ENCODE results near the gene ZNF175. TPM values are rescaled to one million over a fixed set of nuclear protein-coding genes. Genes with fewer than 3 reads are reported as not detected.

The ZNF175 gene
- total and polyA plus RNA-seq, 3 donors from 2014 or later, result 11.0 to 12.3 (median 12.1) TPM

GRCh38 chr19:51576850-51577249 lies 5.8 kb downstream of the ZNF175 start:
- H3K27ac ChIP-seq, result no peak overlapping the region
- no peaks in the 10 kb centered on the region for H3K27me3 ChIP-seq
- H3K36me3 ChIP-seq (ENCODE audit: low read depth, missing control alignments), result no peaks in the 10 kb centered on the region
- intact Hi-C loops (cut with DNase I; ENCODE audit: low total_unique reads), result no loop called here
- 87 to 92% methylated on average over 6 of the region's 6 CpGs for WGBS, 2 donors
- H3K9me3 ChIP-seq, result no peaks in the 10 kb centered on the region
- no peak for DNase-seq
- peaks cover 6% of the 10 kb centered on the region for H3K4me1 ChIP-seq
- TF ChIP-seq POLR2A (IDR thresholded peaks at IDR 0.05), result no peak
- no peak for TF ChIP-seq CTCF (IDR thresholded peaks at IDR 0.05)
- H3K4me3 ChIP-seq, result no peak overlapping the region

- Histone ChIP-seq H3K9me3 (no peaks in the 10 kb centered on the region), H3K4me3 (no peak overlapping the region), H3K36me3 (ENCODE audit: low read depth, missing control alignments) (no peaks in the 10 kb centered on the region), H3K4me1 (no peaks in the 10 kb centered on the region), H3K27me3 (no peaks in the 10 kb centered on the region), H3K27ac (no peak overlapping the region)
- no peak for TF ChIP-seq POLR2A (IDR thresholded peaks at IDR 0.05)
- no peak for TF ChIP-seq CTCF (IDR thresholded peaks at IDR 0.05)
- DNase-seq, result no peak
- WGBS, 2 donors, result 100% methylated on average over 1 of the region's 1 CpG
- intact Hi-C loops (cut with DNase I; ENCODE audit: low total_unique reads), result no loop called here
Measured at GRCh38 chr19:51586103-51586728, 15.1 kb downstream of the ZNF175 start.

- no peaks in the 10 kb centered on the region for H3K4me1 ChIP-seq
- 97 to 98% methylated on average over 4 of the region's 4 CpGs for WGBS, 2 donors
- TF ChIP-seq POLR2A (IDR thresholded peaks at IDR 0.05), result no peak
- TF ChIP-seq CTCF (IDR thresholded peaks at IDR 0.05), result no peak
- H3K9me3 ChIP-seq, result no peaks in the 10 kb centered on the region
- intact Hi-C loops (cut with DNase I; ENCODE audit: low total_unique reads), result no loop called here
- H3K4me3 ChIP-seq, result no peak overlapping the region
- H3K36me3 ChIP-seq (ENCODE audit: low read depth, missing control alignments), result no peaks in the 10 kb centered on the region
- H3K27ac ChIP-seq, result no peak overlapping the region
- H3K27me3 ChIP-seq, result no peaks in the 10 kb centered on the region
- DNase-seq, result no peak
Measured at GRCh38 chr19:51586799-51587198, 15.7 kb downstream of the ZNF175 start.

GRCh38 chr19:51587264-51588191 lies 16.4 kb downstream of the ZNF175 start:
- no peaks in the 10 kb centered on the region for H3K9me3 ChIP-seq
- TF ChIP-seq POLR2A (IDR thresholded peaks at IDR 0.05), result no peak
- TF ChIP-seq CTCF (IDR thresholded peaks at IDR 0.05), result no peak
- H3K4me1 ChIP-seq, result no peaks in the 10 kb centered on the region
- intact Hi-C loops (cut with DNase I; ENCODE audit: low total_unique reads), result no loop called here
- H3K36me3 ChIP-seq (ENCODE audit: low read depth, missing control alignments), result no peaks in the 10 kb centered on the region
- whole genome bisulfite sequencing, 2 donors, result 93 to 97% methylated on average over 9 of the region's 9 CpGs
- no peaks in the 10 kb centered on the region for H3K27me3 ChIP-seq
- no peak overlapping the region for H3K4me3 ChIP-seq
- no peak overlapping the region for H3K27ac ChIP-seq
- no peak for DNase-seq

Measured in testis (tissue), 3 donors.